ENCODE results near the gene PTPN14.

The PTPN14 gene

GRCh38 chr1:214324896-214325800 lies 226.3 kb downstream of the PTPN14 start:
- DNase-seq, result no peak

- DNase-seq, result no peak
These were observed 229.5 kb downstream of the PTPN14 start for GRCh38 chr1:214321705-214322453.

GRCh38 chr1:214319938-214320337 lies 231.5 kb downstream of the PTPN14 start:
- DNase-seq, result no peak

- DNase-seq, result no peak
These were observed 232.3 kb downstream of the PTPN14 start for GRCh38 chr1:214318956-214319736.

GRCh38 chr1:214318356-214318755 lies 233.0 kb downstream of the PTPN14 start:
- DNase-seq, result no peak

GRCh38 chr1:214317734-214318133 lies 233.7 kb downstream of the PTPN14 start:
- DNase-seq, result no peak

- DNase-seq, result no peak
These were observed 234.1 kb downstream of the PTPN14 start for GRCh38 chr1:214317300-214317699.

- DNase-seq, result no peak
These were observed 234.8 kb downstream of the PTPN14 start for GRCh38 chr1:214316593-214316992.

- DNase-seq, result no peak
These were observed 237.1 kb downstream of the PTPN14 start for GRCh38 chr1:214314178-214314843.

- no peak for DNase-seq
These were observed 238.8 kb downstream of the PTPN14 start for GRCh38 chr1:214312530-214313051.

GRCh38 chr1:214310777-214311690 lies 240.4 kb downstream of the PTPN14 start:
- DNase-seq, result no peak

GRCh38 chr1:214310010-214310409 lies 241.4 kb downstream of the PTPN14 start:
- no peak for DNase-seq

- no peak for DNase-seq
These were observed 245.1 kb downstream of the PTPN14 start for GRCh38 chr1:214306269-214306668.

- no peak for DNase-seq
These were observed 246.1 kb downstream of the PTPN14 start for GRCh38 chr1:214305164-214305751.

- no peak for DNase-seq
These were observed 248.1 kb downstream of the PTPN14 start for GRCh38 chr1:214303141-214303930.

GRCh38 chr1:214301526-214301925 lies 249.9 kb downstream of the PTPN14 start:
- no peak for DNase-seq

GRCh38 chr1:214300149-214300780 lies 251.1 kb downstream of the PTPN14 start:
- DNase-seq, result no peak

Data from NCI-H1105 (cell line).